Measurements from ENCODE around the gene TUBA4A. TPM values are rescaled to one million over a fixed set of nuclear protein-coding genes. Genes with fewer than 3 reads are reported as not detected.

TUBA4A gene
- total and polyA plus RNA-seq, 2 experiments from 2014 or later, result 44.3 to 77.7 TPM

DNA sequence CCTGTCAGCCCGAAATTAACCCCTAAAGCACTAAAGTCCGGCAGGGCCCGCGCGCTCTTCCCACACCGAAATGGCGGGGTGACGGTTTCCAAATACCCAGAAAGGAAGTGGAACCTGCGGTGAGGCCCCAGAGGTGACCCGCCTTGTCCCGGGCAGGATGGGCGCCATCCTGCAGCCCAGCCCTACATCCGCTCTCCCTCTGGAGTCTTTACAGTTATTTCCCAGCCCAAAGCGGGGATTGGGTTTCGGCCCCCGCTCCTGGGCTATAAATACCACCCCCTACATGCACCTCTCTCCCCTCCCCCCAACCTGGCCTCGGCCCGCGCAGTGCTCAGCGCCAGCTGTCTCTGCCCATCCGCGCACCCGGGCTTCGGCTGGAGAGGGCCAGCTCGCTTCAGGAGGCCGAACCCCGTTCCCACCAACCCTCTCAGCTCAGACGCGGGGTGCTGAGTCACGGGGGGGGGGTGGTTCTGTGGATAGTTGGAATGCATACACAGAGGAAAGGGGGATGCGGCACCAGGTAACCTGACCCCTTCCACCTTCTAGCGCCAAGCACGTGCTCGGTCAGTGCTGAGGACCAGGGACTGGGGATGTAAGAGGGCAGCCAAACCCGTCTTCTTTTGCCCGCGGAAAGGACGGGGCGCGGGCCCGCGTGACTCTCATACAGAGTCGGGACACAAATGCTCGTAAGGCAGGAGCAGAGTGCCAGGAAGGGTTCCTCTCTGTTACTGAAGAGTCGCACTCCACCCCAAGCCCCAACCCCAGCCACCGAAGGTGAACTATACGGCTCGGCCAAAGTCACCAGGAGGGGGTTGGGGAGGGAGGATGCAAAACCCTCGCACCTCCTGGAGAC is 592 bp downstream of the TUBA4A start, which contains the start of gene TUBA4B:
TSS of gene TUBA4B (plus strand) at position 344 of the 853 bp plus-strand sequence. CDS start at position 509, 165 bp downstream.
- H3K4me1 ChIP-seq (ENCODE audit: insufficient read depth), result peaks cover 7% of the 10 kb centered on the region; the same call in 1 of the 2 replicates
- H3K27me3 ChIP-seq (ENCODE audit: insufficient read depth), result peaks cover 48% of the 10 kb centered on the region
- ATAC-seq (peak; percentile 66), DNase-seq (ENCODE audit: low spot score) (peak; percentile 81)
- peak within 1 kb of the TSS; percentile 74 for H3K4me3 ChIP-seq
- TF ChIP-seq STAT1 (IDR thresholded peaks at IDR 0.05; ENCODE audit: unreplicated experiment) (no peak), CREB1 (CRISPR knock-in tag; IDR thresholded peaks at IDR 0.05; ENCODE audit: low read depth) (0 out of 2 replicates have a peak, but pooled peaks have one; percentile 20), EZH2 (IDR thresholded peaks at IDR 0.05; ENCODE audit: low read depth, unreplicated experiment) (no peak), EZH2phosphoT487 (IDR thresholded peaks at IDR 0.05; ENCODE audit: unreplicated experiment) (no peak), ZNF331 (CRISPR knock-in tag; IDR thresholded peaks at IDR 0.05; ENCODE audit: low read depth) (no peak)
- TF ChIP-seq, protein P1, sequence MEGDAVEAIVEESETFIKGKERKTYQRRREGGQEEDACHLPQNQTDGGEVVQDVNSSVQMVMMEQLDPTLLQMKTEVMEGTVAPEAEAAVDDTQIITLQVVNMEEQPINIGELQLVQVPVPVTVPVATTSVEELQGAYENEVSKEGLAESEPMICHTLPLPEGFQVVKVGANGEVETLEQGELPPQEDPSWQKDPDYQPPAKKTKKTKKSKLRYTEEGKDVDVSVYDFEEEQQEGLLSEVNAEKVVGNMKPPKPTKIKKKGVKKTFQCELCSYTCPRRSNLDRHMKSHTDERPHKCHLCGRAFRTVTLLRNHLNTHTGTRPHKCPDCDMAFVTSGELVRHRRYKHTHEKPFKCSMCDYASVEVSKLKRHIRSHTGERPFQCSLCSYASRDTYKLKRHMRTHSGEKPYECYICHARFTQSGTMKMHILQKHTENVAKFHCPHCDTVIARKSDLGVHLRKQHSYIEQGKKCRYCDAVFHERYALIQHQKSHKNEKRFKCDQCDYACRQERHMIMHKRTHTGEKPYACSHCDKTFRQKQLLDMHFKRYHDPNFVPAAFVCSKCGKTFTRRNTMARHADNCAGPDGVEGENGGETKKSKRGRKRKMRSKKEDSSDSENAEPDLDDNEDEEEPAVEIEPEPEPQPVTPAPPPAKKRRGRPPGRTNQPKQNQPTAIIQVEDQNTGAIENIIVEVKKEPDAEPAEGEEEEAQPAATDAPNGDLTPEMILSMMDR (conservative IDR thresholded peaks at IDR 0.05; ENCODE audit: low read depth in 2 of 2), result no peak
- TF ChIP-seq, protein P2, sequence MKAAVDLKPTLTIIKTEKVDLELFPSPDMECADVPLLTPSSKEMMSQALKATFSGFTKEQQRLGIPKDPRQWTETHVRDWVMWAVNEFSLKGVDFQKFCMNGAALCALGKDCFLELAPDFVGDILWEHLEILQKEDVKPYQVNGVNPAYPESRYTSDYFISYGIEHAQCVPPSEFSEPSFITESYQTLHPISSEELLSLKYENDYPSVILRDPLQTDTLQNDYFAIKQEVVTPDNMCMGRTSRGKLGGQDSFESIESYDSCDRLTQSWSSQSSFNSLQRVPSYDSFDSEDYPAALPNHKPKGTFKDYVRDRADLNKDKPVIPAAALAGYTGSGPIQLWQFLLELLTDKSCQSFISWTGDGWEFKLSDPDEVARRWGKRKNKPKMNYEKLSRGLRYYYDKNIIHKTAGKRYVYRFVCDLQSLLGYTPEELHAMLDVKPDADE (IDR thresholded peaks at IDR 0.05), result 0 out of 2 replicates have a peak, but pooled peaks have one; percentile 47
- H3K4me2 ChIP-seq, result peak within 1 kb of the TSS; percentile 96
- H2AFZ ChIP-seq, result peak within 1 kb of the TSS; percentile 84
- Mint-ChIP-seq H3K4me1 (peaks cover 43% of the 10 kb centered on the region), H3K9me3 (no peaks in the 10 kb centered on the region), H3K4me3 (peak within 1 kb of the TSS; percentile 85), H3K27me3 (ENCODE audit: insufficient read depth, low read depth, poor library complexity) (peaks cover 41% of the 10 kb centered on the region), H3K36me3 (ENCODE audit: low read depth) (peaks cover 37% of the 10 kb centered on the region), H3K27ac (peak within 1 kb of the TSS; percentile 77)
- no peaks in the 10 kb centered on the region; the same call in 1 of the 2 replicates for H3F3A ChIP-seq (replicated peaks; ENCODE audit: low read depth)
- H3K79me2 ChIP-seq (replicated peaks; ENCODE audit: insufficient read depth), result no peaks in the 10 kb centered on the region
- H3K9me2 ChIP-seq (ENCODE audit: insufficient read depth), result no peaks in the 10 kb centered on the region
- no peaks in the 10 kb centered on the region for H4K20me1 ChIP-seq (replicated peaks; ENCODE audit: insufficient read depth)
- peaks cover 3% of the 10 kb centered on the region; the same call in 1 of the 2 replicates for H3K36me3 ChIP-seq (ENCODE audit: insufficient read depth)
- H3K27ac ChIP-seq (ENCODE audit: low read depth), result no peak within 1 kb of the TSS

DNA sequence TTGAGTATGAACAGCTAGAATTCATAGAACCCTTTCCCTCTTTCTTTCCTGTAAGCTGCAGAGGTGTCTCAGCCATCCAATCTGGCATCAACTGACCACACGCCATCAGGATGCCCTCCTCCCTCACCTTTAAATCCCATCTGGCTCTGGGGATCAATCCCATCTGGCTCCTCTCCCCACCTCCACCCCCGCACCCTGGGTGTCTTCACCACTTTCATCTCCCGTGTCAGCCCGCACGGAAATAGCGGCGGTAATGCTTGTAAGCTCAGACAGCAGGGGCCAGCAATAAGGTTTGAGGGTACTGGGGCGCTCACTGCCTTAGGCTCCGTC is 1.2 kb downstream of the TUBA4A start:
- H3K4me1 ChIP-seq (ENCODE audit: insufficient read depth), result peaks cover 7% of the 10 kb centered on the region; the same call in 1 of the 2 replicates
- H3K27ac ChIP-seq (ENCODE audit: low read depth), result no peak overlapping the region
- H3F3A ChIP-seq (replicated peaks; ENCODE audit: low read depth), result no peaks in the 10 kb centered on the region; the same call in 1 of the 2 replicates
- H2AFZ ChIP-seq, result peak overlapping the region; percentile 19
- H3K27me3 ChIP-seq (ENCODE audit: insufficient read depth), result peaks cover 48% of the 10 kb centered on the region
- H3K9me2 ChIP-seq (ENCODE audit: insufficient read depth), result no peaks in the 10 kb centered on the region
- TF ChIP-seq, protein P2 (IDR thresholded peaks at IDR 0.05), result no peak
- TF ChIP-seq JUNB (IDR thresholded peaks at IDR 0.05; ENCODE audit: unreplicated experiment) (no peak), POLR2AphosphoS5 (IDR thresholded peaks at IDR 0.05; ENCODE audit: low read depth) (no peak), STAT1 (IDR thresholded peaks at IDR 0.05; ENCODE audit: unreplicated experiment) (no peak), NANOG (IDR thresholded peaks at IDR 0.05; ENCODE audit: borderline replicate concordance) (no peak), EZH2 (IDR thresholded peaks at IDR 0.05; ENCODE audit: low read depth, unreplicated experiment) (no peak)
- TF ChIP-seq, protein P3, sequence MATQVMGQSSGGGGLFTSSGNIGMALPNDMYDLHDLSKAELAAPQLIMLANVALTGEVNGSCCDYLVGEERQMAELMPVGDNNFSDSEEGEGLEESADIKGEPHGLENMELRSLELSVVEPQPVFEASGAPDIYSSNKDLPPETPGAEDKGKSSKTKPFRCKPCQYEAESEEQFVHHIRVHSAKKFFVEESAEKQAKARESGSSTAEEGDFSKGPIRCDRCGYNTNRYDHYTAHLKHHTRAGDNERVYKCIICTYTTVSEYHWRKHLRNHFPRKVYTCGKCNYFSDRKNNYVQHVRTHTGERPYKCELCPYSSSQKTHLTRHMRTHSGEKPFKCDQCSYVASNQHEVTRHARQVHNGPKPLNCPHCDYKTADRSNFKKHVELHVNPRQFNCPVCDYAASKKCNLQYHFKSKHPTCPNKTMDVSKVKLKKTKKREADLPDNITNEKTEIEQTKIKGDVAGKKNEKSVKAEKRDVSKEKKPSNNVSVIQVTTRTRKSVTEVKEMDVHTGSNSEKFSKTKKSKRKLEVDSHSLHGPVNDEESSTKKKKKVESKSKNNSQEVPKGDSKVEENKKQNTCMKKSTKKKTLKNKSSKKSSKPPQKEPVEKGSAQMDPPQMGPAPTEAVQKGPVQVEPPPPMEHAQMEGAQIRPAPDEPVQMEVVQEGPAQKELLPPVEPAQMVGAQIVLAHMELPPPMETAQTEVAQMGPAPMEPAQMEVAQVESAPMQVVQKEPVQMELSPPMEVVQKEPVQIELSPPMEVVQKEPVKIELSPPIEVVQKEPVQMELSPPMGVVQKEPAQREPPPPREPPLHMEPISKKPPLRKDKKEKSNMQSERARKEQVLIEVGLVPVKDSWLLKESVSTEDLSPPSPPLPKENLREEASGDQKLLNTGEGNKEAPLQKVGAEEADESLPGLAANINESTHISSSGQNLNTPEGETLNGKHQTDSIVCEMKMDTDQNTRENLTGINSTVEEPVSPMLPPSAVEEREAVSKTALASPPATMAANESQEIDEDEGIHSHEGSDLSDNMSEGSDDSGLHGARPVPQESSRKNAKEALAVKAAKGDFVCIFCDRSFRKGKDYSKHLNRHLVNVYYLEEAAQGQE (IDR thresholded peaks at IDR 0.05; ENCODE audit: unreplicated experiment), result no peak
- peak overlapping the region; percentile 96 for H3K4me2 ChIP-seq
- H4K20me1 ChIP-seq (replicated peaks; ENCODE audit: insufficient read depth), result no peaks in the 10 kb centered on the region
- peaks cover 41% of the 10 kb centered on the region for H3K27me3 Mint-ChIP-seq (ENCODE audit: insufficient read depth, low read depth, poor library complexity)
- ATAC-seq (peak; percentile 1), DNase-seq (ENCODE audit: low spot score) (no peak)
- H3K4me3 ChIP-seq, result peak overlapping the region; percentile 74
- peaks cover 3% of the 10 kb centered on the region; the same call in 1 of the 2 replicates for H3K36me3 ChIP-seq (ENCODE audit: insufficient read depth)
- peak overlapping the region; percentile 70; the same call in 1 of the 2 replicates for H3K27ac Mint-ChIP-seq
- H3K4me1 Mint-ChIP-seq, result peaks cover 44% of the 10 kb centered on the region
- H3K9me3 Mint-ChIP-seq, result no peaks in the 10 kb centered on the region
- no peaks in the 10 kb centered on the region for H3K79me2 ChIP-seq (replicated peaks; ENCODE audit: insufficient read depth)
- H3K4me3 Mint-ChIP-seq, result peak overlapping the region; percentile 85
- H3K36me3 Mint-ChIP-seq (ENCODE audit: low read depth), result peaks cover 40% of the 10 kb centered on the region
